Activated CD8-positive, alpha-beta memory T cell treated with anti-CD3 and anti-CD28 coated beads, Interleukin-2, amount 50 U/mL, for 24 hours (primary cell): Measurements from ENCODE around the gene ITGB7.

Experiments
- DNase-seq: peaks from one replicate; pipeline ENCODE4 v3.0.0-alpha.2; 2020; ENCODE audit errors: extremely low read depth

Gene ITGB7

GRCh38 chr12:53207042-53207441 is at the start of gene ITGB7:
Gene ITGB7 (minus strand): TSS chr12:53207251. CDS start chr12:53200443, 6,808 bp downstream.
- no peak for DNase-seq

GRCh38 chr12:53255996-53256395 is 48.9 kb upstream of the ITGB7 start:
- no peak for DNase-seq

GRCh38 chr12:53254816-53255545 is 47.9 kb upstream of the ITGB7 start:
- DNase-seq = no peak

GRCh38 chr12:53253298-53253697 is 46.2 kb upstream of the ITGB7 start:
- DNase-seq = no peak

- DNase-seq = no peak
These were observed 45.4 kb upstream of the ITGB7 start for GRCh38 chr12:53252349-53252916.

- DNase-seq = no peak
These were observed 44.7 kb upstream of the ITGB7 start for GRCh38 chr12:53251477-53252348.

GRCh38 chr12:53245286-53245685 is 38.2 kb upstream of the ITGB7 start:
- no peak for DNase-seq

- no peak for DNase-seq
These were observed 37.3 kb upstream of the ITGB7 start for GRCh38 chr12:53244337-53244736.

GRCh38 chr12:53241623-53242412 is 34.8 kb upstream of the ITGB7 start:
- no peak for DNase-seq

GRCh38 chr12:53239643-53240258 is 32.7 kb upstream of the ITGB7 start:
- DNase-seq = no peak

GRCh38 chr12:53236443-53237111 is 29.5 kb upstream of the ITGB7 start:
- DNase-seq = no peak

- DNase-seq = no peak
These were observed 28.8 kb upstream of the ITGB7 start for GRCh38 chr12:53235742-53236442.

- DNase-seq = no peak
These were observed 28.1 kb upstream of the ITGB7 start for GRCh38 chr12:53235164-53235563.

- no peak for DNase-seq
These were observed 27.3 kb upstream of the ITGB7 start for GRCh38 chr12:53234271-53234914.

GRCh38 chr12:53233671-53234121 is 26.6 kb upstream of the ITGB7 start:
- DNase-seq = no peak

GRCh38 chr12:53232646-53233461 is 25.8 kb upstream of the ITGB7 start:
- no peak for DNase-seq

- DNase-seq = no peak
These were observed 25.0 kb upstream of the ITGB7 start, which contains the start of gene RARG for GRCh38 chr12:53231921-53232645. Gene RARG (minus strand): TSS chr12:53232209. CDS start chr12:53227545, 4,664 bp downstream.

GRCh38 chr12:53231671-53231920 is 24.5 kb upstream of the ITGB7 start:
- no peak for DNase-seq
